Brain microvascular endothelial cell (primary cell): Measurements from ENCODE around the gene PI3.

Source experiments
- DNase-seq: peaks from one replicate; pipeline ENCODE4 v3.0.0-alpha.2; 2020
- H3K27ac ChIP-seq: fragments of 250-450 bp; sonication (Bioruptor Pico); 2 replicates; pipeline ENCODE4 v1.5.1; 2020; ENCODE audit warnings: mild to moderate bottlenecking, moderate library complexity
- H3K27me3 ChIP-seq: fragments of 250-450 bp; sonication (Bioruptor Pico); replicated peaks from 2 replicates; pipeline ENCODE4 v1.5.1; 2020; ENCODE audit warnings: mild to moderate bottlenecking
- H3K36me3 ChIP-seq: fragments of 250-450 bp; sonication (Bioruptor Pico); replicated peaks from 2 replicates; pipeline ENCODE4 v1.5.1; 2020; ENCODE audit warnings: mild to moderate bottlenecking
- H3K4me3 ChIP-seq: 2 replicates; pipeline ENCODE4 v1.5.1; 2011; ENCODE audit warnings: low read depth, mild to moderate bottlenecking, control low read depth, low read length, moderate library complexity
- in situ Hi-C: cut with HindIII; loops from 2 replicates; pipeline ENCODE4 v1.10.0; 2017; ENCODE audit warnings: low sequenced_read_pairs, low pct_ligation_motif_present
- TF ChIP-seq, protein P1 (sequence below): IDR thresholded peaks from 2 replicates; pipeline ENCODE4 v1.5.1; 2011; ENCODE audit warnings: low read depth, mild to moderate bottlenecking, moderate library complexity, low read length, control low read depth, inconsistent platforms; ENCODE audit errors: missing control alignments

Gene PI3

GRCh38 chr20:45189861-45190260 is 15.2 kb downstream of the PI3 start:
- no peak for DNase-seq
- no peak overlapping the region for H3K27ac ChIP-seq
- H3K36me3 ChIP-seq, result no peaks in the 10 kb centered on the region
- H3K4me3 ChIP-seq, result no peak overlapping the region
- in situ Hi-C loops, result no loop called here
- TF ChIP-seq, protein P1, sequence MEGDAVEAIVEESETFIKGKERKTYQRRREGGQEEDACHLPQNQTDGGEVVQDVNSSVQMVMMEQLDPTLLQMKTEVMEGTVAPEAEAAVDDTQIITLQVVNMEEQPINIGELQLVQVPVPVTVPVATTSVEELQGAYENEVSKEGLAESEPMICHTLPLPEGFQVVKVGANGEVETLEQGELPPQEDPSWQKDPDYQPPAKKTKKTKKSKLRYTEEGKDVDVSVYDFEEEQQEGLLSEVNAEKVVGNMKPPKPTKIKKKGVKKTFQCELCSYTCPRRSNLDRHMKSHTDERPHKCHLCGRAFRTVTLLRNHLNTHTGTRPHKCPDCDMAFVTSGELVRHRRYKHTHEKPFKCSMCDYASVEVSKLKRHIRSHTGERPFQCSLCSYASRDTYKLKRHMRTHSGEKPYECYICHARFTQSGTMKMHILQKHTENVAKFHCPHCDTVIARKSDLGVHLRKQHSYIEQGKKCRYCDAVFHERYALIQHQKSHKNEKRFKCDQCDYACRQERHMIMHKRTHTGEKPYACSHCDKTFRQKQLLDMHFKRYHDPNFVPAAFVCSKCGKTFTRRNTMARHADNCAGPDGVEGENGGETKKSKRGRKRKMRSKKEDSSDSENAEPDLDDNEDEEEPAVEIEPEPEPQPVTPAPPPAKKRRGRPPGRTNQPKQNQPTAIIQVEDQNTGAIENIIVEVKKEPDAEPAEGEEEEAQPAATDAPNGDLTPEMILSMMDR, result no peak
- H3K27me3 ChIP-seq, result no peaks in the 10 kb centered on the region

GRCh38 chr20:45191926-45192325 is 17.2 kb downstream of the PI3 start:
- no peak overlapping the region for H3K4me3 ChIP-seq
- in situ Hi-C loops, result no loop called here
- no peaks in the 10 kb centered on the region for H3K36me3 ChIP-seq
- H3K27ac ChIP-seq, result no peak overlapping the region
- no peaks in the 10 kb centered on the region for H3K27me3 ChIP-seq
- TF ChIP-seq, protein P1, result no peak
- no peak for DNase-seq

DNA sequence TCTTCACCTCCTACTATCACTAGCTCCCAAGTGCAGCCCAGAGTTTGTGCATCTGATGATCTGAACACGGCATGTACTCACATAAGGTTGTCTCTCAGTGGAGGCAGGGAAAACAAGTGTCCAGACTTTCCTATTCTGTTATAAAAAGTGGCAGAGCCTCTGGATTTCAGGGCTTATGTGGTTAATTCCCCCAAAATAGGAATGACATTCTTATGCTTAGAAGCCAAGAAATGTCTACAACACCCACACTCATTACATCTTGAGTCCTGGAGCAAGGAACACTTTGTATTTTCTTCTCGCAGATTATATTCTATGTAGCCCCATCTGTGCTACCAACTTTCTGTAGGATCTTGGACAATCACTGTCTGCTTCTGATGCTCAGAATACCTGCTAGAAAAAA is 18.6 kb downstream of the PI3 start:
- Histone ChIP-seq H3K4me3 (no peak overlapping the region), H3K27ac (no peak overlapping the region), H3K36me3 (no peaks in the 10 kb centered on the region), H3K27me3 (no peaks in the 10 kb centered on the region)
- in situ Hi-C loops, result no loop called here
- TF ChIP-seq, protein P1, result no peak
- no peak for DNase-seq

DNA sequence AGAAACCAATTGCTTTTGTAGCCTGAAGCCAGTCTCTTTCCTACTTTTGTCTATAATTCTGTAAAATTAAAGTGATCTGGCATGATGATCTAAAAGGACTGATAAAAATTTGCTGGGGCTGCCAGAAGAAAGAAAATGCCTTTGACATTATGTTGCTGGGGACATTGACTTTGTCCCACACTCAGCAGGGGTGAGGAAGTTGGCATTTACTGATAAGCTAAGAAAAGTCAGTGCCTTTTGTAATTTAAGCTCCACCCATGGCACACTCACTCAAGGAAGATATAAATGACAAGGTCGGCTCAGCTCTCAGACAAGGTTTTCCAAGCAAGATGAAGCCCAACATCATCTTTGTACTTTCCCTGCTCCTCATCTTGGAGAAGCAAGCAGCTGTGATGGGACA is 32.0 kb downstream of the PI3 start, which contains the start of gene SEMG1:
SEMG1 (plus strand) TSS at position 309 of the 400 bp plus-strand sequence; CDS start at position 330, 21 bp downstream.
- Histone ChIP-seq H3K36me3 (no peaks in the 10 kb centered on the region), H3K27ac (no peak within 1 kb of the TSS), H3K27me3 (peaks cover 2% of the 10 kb centered on the region), H3K4me3 (no peak within 1 kb of the TSS)
- no peak for DNase-seq
- TF ChIP-seq, protein P1, result no peak
- in situ Hi-C loops, result no loop called here

GRCh38 chr20:45209924-45210323 is 35.2 kb downstream of the PI3 start:
- no peaks in the 10 kb centered on the region for H3K27me3 ChIP-seq
- H3K27ac ChIP-seq, result no peak overlapping the region
- in situ Hi-C loops, result no loop called here
- H3K36me3 ChIP-seq, result no peaks in the 10 kb centered on the region
- no peak for DNase-seq
- TF ChIP-seq, protein P1, result no peak
- no peak overlapping the region for H3K4me3 ChIP-seq
